ENCODE measurements around the gene MTRF1.

- TF ChIP-seq CTCF (IDR thresholded peaks at IDR 0.05) (no peak), POLR2A (IDR thresholded peaks at IDR 0.05) (no peak)
These were observed 85.3 kb downstream of the MTRF1 start for GRCh38 chr13:41178040-41178439.
